NCI-H2081 treated with DMSO at 0.1 percent for 48 hours (cell line): ENCODE results near the gene GABRG3.

ENCODE experiments used
- DNase-seq: peaks from one replicate; lab custom pipeline; 2025; lab: John Stamatoyannopoulos, UW

Gene GABRG3

DNA sequence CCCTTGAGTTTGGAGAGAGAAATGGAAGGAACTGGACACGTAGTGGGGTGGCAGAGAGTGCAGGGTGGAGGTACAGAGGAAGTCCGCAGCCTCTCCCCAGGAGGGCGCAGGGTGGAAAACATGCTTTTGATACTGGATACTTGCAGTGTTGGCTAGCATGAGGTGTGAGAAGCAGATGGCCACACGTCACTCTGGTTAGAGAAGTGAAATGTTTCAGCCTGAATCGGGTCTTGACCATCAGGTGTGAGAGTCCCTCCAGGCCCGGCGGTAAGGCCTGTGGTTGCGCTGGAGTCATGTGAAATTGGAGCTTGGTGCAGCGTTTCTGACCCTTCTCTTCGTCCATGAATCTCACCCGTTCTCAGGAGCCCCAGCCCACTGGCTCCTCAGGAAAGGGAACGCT lies 93.1 kb downstream of the GABRG3 start:
- no peak for DNase-seq

DNA sequence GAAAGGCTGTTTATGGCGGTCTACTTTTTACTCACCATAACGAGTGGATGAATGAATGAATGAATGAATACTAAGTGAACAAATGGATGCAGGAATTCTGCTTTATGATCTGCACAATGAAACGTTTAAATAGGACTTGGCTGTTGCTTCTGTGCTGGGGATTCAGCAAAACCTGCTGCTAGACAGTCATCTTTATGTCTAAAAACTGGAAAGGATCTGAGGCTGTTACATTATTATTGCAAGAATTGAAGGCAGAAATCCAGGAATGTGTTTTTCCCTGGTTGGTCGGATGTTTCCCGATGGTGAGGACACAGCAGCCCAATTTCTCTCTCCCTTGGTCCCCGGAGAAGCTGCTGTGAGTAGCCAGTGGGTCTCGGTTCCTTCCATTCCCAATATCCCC lies 94.2 kb downstream of the GABRG3 start:
- DNase-seq: no peak

DNA sequence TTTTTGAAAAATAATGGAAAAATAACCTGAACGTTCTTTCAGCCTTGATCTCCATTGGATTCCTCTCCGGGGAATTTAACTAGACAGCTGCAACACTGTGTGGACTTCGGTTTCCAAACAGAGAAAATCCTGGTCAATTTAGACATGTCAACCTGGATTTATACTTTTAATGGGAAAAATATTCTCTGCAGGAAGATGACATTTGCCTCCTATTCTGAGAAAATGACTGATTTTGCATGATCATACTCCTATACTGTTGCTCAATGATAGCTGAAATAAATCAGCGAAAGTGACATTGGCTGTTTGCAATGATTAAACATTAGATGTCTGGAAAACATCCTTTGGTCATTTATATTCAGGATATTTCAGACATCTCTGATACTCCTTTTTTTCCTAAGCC lies 94.8 kb downstream of the GABRG3 start:
- DNase-seq: no peak

DNA sequence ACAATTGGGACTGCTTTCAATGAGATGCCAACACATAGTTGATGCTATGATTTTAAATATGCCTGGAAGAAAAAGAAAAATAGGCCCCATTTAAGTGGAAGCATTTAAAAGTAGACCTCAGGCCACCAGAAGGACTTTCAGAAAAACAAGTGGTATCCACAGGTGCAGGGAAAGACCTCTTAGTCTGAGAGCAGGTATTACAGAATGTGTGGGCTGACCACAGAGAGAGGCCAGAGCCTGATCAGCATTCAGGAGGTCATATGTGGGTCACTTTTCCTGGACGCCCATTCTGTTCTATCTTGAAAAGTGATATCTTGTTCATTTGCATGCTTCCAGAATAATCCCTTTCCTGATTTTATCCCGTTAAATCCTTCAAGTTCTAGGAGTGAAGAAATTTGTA lies 95.5 kb downstream of the GABRG3 start:
- no peak for DNase-seq

DNA sequence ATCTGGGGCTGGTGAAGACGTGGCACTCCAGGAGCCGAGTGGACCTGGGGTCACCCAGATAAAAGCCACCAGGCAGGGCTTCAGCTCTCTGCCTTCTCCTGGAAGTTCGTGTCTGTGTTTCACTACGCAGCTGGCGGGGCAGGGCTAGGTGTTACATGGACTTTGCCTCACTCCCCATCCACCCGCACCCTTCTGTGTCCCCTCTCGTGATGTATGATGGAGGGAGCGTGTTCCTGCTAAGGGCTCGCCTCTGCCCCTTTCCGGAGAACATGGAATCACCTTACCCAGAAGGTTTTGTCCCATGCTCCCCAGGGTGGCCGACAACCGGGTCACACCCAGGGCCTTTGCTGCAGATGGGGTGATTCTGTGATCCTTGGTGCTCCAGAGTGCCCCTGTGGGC lies 96.2 kb downstream of the GABRG3 start:
- no peak for DNase-seq

DNA sequence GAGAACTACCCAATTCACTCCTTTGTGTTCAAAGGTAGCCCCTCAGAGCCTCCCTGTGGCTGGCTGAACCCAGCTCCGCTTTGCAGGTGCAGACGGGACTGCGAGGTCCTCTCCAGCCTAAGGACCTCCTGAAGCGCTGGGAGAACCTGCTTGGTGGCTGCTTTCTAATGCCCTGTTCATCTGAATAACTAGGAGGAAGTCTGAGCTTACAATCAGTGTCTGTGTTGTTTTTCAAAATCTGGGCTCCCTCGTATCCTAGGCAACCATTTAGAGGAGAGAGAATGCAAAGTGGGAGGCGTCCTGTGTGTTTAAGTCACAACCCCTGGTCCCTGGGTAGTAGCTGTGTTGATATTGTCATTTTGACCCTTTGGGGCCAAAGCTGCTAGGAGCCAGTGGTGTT lies 99.9 kb downstream of the GABRG3 start:
- no peak for DNase-seq

DNA sequence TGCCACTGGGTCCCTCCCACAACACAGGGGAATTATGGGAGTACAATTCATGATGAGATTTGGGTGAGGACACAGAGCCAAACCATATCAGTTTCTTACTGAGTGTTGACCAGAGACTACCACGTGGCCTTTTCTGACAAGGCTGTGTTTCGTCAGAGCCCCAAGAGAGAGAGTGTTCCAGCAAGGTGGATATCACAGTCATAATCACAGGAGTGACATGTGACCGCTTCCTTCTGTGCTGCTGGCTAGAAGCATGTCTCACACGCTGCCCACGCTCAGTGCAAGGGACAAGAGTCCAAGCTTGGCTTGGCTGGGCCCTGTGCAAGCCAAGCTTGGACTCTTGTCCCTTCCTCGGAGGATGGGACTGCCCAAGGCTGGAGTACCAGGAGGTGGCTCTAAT lies 103.2 kb downstream of the GABRG3 start:
- no peak for DNase-seq

DNA sequence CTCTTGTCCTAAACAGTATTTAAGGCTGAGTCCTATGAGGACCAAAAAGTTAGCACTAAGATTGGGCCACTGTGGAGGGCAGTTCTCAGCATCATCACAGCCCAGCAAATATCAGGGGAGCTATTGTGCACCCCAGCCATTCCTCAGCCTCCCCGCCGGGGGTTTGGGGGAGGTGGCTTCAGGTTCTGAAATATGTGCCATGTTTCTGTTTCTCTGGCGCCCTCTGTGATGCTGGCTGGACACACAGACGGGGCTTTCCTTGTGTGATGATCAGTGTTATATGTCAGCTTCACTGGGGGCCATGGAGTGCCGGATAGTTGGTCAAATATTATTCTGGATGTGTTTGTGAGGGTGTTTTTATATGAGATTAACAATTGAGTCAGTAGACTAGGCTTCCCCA lies 106.8 kb downstream of the GABRG3 start:
- DNase-seq: no peak

DNA sequence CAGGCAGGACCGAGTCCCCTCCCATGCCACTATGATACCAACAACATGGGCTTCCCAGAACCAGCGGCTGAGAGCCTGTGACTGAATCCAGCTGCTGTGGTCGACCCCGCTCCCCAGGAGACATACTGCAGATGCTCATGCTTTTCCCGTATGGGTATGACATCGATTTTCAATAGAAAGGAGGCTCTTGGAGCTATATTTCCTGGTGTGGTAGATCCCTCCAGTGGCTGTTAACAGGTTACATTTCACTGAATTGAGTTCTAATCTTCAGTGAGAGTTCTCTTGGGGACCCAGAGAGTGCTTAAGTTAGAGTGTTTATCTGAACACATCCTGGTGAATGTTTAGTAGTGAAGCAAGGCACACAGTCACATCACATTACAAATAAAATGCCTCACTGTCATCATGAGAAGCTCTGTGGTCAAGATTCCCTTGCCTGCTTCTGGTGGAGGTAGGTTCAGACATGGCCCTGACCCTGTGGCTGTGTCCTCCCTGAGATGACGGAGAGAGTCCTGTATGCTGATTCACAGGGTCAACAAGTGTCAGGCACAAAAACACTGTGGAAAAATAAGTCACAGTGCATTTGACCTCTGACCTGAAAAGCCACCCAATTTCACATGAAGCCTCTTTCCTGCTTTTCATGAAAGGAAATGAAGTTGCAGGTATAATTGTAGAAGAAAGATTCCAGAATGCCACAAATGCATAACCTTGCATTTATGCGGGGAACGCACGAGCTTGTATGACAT lies 110.9 kb downstream of the GABRG3 start:
- DNase-seq: no peak

DNA sequence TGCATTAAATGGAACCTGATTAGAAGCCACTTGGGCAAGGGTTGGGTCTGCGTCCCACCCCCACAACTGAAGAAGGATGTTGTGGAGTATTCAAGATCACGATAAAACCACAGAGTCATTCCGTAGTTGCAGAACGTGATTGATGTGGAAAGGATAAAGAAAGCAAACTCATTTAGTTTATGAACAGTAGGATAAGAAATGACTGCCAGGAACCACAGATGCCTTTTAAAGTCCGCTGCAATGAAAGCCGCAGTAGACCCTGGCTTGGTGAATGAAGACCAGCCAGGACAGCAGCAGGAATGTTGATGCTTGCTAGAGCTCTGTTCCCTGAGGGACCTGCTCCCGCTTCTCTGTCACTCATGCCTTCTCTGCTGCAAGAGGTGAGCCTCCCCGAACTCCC lies 111.5 kb downstream of the GABRG3 start:
- DNase-seq: no peak

DNA sequence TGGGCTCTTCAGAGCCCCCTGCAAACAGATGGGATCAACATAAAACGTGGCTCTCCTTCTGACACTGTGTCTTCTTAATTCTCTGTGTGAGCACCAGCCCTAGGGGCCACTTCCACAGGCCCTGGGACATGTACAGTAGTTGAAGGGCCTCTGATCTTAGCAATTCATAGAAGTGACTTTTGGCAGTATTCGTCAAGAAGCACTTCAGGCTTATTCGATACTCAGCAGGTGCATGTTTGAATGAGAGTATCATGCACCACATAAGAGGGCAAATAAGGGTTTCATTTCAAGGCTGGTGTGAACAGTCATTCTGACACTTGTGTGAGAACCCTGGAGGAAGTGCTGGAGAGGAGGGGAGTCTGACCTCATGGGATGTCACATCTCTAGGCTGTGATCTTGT lies 113.9 kb downstream of the GABRG3 start:
- DNase-seq: no peak

DNA sequence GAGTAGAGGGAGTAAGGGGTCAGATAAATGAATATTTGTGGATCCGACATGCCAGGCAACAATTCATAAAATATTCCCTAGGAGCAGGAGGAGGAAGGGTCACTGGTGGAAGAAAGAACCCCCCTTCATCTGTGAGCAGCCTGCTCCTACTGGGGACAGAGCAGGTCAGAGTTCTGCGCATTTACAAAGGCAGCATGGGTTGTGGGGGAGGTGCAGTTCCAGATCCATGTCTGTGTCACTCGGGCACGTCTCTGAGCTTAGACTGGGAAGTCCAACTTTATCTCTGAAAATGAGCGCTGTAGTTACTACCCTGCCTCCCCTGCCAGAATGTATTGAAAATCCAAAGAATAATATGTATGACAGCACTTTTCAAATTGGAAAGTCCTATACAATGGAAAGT lies 115.2 kb downstream of the GABRG3 start:
- DNase-seq: no peak

DNA sequence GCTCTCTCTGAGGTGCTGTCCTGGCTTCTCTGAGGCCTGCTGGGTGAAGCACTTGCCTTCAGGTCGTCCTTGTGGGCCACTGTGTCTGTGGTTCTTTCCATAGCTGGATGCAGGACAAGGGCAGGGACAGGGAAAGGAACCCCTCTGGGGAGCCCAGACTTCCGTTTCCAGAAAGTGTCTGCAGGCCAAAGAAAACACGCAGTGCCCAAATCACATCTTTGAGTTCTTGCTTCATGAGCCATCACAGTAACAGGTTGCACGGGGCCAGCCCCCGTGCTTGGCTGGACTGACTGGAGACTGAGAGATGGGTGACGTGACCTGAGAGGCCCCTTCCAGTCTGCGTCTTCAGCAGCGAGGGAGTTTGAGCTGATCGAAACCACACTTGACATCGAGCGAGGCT lies 115.8 kb downstream of the GABRG3 start:
- DNase-seq: no peak

DNA sequence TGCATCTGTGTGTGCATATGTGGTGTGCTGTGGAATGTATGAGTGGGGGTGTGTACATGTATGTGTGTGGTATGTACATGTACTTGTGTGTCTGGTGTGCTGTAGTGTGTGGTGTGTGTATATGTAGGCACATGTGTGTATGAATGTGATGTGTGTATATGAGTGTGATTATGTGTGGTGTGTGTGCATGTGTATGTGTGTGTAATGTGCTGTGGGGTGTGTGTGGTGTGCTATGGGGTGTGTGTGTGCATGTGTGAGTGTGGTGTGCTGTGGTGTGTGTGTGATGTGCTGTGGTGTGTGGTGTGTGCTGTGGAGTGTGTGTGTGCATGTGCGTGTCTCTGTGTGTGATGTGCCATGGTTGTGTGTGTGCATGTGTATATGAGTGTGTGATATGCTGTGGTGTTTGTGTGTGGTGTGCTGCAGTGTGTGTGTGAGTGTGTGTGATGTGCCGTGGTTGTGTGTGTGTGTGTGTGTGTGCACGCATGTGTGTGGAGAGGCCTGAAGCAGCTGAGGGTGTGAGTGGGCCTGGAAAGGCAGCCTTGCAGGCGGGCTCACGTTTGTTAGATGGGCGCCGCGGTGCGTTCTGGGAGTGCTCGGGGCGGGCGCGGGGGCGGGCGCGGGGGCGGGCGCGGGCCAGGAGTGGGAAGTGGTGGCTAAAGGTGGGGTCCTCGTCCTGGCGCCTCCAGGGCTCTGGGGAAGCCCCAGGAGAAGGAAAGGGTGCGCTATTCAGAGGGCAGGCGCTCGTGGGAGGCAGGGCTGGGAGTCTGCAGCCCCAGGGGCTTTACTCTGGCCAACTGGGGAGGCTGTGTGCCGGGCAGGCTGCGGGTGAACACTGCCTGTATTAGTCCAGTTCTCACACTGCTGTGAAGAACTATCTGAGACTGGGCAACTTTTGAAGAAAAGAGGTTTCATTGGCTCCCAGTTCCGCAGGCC lies 116.9 kb downstream of the GABRG3 start:
- no peak for DNase-seq

DNA sequence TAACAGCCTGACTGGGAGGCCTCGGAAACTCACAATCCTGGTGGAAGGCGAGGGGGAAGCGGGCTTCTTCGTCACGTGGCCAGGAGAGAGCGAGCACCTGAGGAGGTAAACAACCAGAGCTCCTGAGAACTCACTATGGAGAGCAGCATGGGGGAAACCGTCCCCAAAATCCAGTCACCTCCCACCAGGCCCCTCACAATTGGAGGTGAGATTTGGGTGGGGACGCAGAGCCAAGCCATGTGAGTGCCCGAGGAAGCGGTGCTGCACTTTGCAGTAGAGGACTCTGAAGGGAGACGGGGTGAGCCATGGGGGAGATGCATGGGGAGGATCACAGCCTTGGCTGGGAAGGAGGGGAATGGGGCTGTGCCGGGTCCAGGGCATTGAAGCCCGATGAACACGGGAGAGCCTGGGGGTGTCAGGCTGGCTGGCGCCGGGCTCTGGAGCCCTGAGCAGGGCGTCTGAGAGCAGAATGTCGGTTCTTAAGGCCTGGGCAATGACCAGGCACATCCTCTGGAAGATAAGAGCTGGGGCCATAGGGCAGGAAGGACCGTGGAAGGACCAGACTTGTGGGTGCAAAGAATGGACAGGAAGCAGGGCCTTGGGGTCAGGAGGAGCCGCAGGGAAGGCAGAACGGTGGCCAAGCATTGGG lies 117.7 kb downstream of the GABRG3 start:
- no peak for DNase-seq

DNA sequence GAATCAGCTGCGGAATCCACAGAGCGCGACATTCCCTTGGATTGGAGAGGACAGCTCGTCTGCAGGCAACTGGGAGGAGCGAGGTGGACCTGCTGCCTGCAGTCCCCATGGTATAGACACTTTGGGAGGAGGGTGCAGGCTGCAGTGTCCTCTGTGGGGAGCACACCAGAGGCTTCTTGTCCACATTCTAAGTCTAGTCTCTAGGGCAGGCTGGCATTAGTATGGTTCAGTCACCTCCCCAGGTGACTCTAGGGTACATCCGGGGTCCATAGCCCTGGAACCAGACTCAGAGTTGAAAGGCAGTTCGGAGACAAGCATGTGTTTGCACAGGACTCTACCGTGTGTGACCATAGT lies 118.2 kb downstream of the GABRG3 start:
- no peak for DNase-seq

DNA sequence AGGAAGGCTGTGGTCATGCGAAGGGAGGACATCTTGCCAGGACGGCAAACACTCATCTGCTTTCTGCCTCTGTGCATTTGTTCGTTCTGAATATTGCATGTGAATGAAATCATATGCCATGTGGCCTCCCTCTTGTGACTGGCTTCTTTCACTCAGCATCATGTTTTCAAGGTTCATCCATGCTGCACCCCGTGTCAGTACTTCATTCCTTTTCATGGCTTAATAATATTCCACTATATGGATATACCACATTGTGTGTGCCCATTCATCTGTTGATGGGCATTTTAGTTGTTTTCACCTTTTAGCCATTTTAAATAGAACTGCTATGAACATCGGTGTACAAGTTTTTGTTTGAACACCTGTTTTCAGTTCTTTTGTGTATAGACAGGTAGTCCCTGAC lies 118.7 kb downstream of the GABRG3 start:
- DNase-seq: no peak

DNA sequence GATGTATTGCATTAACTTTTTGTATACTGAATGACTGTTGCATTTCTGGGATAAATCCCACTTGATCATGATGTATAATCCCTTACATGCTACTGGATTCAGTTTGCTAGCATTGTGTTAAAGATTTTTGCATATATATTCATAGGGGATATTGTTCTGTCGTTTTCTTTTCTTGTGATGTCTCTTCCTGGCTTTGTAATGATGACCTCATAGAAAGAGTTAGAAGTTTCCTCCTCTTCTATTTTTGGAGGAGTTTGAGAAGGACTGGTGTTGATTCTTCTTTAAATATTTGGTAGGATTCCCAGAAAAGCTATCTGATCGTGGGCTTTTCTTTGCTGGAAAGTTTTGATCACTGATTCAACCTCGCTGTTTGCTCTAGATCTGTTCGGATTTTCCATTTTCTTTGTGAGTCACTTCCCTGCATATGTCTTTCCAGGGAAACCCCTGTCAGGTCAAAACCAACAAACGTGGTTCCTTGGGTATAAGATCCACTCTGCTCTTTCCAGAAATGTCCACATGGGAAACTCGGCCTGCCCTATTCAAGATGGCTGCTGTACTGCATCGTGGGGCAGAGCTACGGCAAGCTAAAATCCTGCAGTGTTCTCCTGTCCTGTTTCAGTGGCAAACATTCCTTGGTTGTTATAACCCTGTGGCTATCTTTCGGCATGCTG lies 120.4 kb downstream of the GABRG3 start:
- DNase-seq: no peak

DNA sequence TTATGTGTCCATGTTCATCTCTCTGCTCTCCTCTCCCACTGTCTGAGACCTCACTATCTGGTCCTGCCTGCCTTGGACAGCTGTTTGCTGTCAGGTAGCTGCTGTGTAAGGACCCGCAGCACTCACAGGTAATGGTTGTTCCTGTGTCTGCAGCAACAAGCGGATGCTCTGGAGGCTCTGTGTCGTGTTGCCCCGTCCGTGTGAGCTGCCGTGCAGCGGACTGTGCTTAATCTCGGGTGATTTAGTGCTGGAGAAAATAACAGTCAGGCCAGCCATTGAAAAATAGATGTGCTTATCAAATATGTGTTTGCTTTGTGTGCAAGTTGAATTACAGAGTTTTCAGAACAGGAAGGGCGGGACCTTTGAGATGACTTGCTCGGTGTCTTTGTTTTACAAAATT lies 121.4 kb downstream of the GABRG3 start:
- no peak for DNase-seq

DNA sequence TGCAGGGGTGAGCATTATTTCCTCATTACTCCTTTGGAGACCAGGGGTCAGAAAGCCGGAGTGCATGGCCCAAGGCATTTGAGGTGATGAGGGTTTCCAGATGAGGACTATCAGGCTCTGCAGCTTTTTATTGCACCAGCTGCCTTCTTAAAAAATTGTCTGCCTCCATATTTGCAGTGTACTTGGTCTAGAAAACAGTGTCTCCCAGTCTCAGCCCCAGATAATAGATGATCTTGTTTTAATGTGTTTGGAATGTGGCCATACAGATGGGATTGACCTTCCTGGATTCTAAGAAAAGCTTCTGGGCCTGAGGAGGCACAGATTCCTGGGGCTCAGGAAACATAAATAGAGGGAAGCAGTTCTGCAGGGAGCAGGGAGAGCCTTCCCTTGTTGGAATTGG lies 123.3 kb downstream of the GABRG3 start:
- DNase-seq: no peak

DNA sequence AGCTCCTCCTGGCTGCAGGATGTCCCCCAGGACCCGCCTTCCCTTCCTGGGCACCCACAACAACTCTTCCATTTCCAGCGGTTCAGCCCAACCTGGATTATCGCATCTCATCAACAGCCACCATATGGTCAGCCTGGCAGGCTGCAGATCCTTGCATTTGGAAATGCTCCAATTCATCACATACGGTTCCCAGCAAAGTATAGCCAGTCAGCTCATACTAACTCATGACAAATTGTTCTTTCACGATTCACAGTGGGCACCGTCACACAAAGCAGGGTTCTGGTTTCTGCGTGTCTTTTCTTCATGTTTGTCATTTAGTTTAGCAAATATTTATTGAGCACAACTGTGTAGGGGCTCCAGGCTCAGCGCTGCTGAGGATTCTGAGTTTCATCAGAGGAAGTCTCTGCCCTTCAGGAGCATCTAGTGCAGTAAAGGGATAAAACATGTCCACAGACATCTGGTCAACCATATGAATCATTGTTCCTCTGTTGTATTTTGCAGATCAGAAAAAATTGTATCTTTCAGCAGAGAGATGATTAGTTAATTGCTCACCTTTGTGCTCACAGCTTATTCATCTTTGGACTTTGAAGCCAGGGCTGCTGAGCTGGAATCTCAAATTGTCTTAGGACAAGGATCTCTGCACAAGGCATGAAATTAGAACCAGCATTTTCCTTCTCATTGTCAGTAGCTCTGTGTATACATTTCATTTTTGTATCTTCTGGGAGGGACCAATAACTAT lies 125.1 kb downstream of the GABRG3 start:
- no peak for DNase-seq

DNA sequence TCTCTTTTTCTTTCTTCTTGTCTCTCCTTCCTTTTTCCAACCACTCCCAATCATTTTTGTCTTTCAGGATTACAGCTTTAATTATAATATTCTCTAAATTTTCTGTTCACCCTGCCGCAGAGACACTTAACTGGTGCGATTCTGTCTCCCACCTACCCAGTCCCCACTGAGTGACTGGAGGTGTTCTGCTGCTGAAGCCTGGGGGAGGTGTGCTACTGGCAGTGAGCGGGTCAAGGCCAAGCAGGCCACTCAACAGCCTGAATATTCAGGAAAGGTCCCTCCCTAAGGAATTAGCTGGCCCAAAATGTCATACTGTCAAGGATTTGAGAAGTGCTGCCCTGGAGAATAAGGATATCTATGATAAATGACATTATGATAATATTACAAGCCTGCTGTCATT lies 126.5 kb downstream of the GABRG3 start:
- DNase-seq: no peak
